GM18861 (cell line): Measurements from ENCODE around the gene PDE3B.
"Not testable (repeated sequence)": the region's sequence is repeated elsewhere in the genome, so short reads cannot be mapped to it uniquely, and the experiment has no call there.

ENCODE experiments used
- ATAC-seq: cut with Tn5 transposase; IDR thresholded peaks from one replicate; pipeline ENCODE4 v1.9.1; 2021; ENCODE audit not compliant: unreplicated experiment

PDE3B gene

GRCh38 chr11:14673824-14674405, 30.3 kb downstream of the PDE3B start:
- no peak for ATAC-seq

GRCh38 chr11:14676068-14676467, 32.5 kb downstream of the PDE3B start:
- ATAC-seq, result no peak

- no peak for ATAC-seq
Observed at GRCh38 chr11:14677146-14677545, 33.5 kb downstream of the PDE3B start.

GRCh38 chr11:14678350-14678749, 34.7 kb downstream of the PDE3B start:
- ATAC-seq, result no peak

- no peak for ATAC-seq
Observed at GRCh38 chr11:14679662-14680061, 36.1 kb downstream of the PDE3B start.

GRCh38 chr11:14684234-14684915, 40.8 kb downstream of the PDE3B start:
- not testable (repeated sequence) for ATAC-seq

GRCh38 chr11:14687456-14687855, 43.9 kb downstream of the PDE3B start:
- no peak for ATAC-seq

GRCh38 chr11:14687943-14688627, 44.5 kb downstream of the PDE3B start:
- no peak for ATAC-seq

GRCh38 chr11:14695656-14696055, 52.1 kb downstream of the PDE3B start:
- not testable (repeated sequence) for ATAC-seq

- no peak for ATAC-seq
Observed at GRCh38 chr11:14698771-14699170, 55.2 kb downstream of the PDE3B start.

- ATAC-seq, result no peak
Observed at GRCh38 chr11:14700593-14700992, 57.0 kb downstream of the PDE3B start.

- ATAC-seq, result no peak
Observed at GRCh38 chr11:14702760-14703159, 59.2 kb downstream of the PDE3B start.

- no peak for ATAC-seq
Observed at GRCh38 chr11:14703731-14704130, 60.1 kb downstream of the PDE3B start.

GRCh38 chr11:14705067-14705466, 61.5 kb downstream of the PDE3B start:
- no peak for ATAC-seq

GRCh38 chr11:14713496-14714244, 70.1 kb downstream of the PDE3B start:
- no peak for ATAC-seq

- ATAC-seq, result not testable (repeated sequence)
Observed at GRCh38 chr11:14715669-14716068, 72.1 kb downstream of the PDE3B start.

GRCh38 chr11:14722496-14722895, 78.9 kb downstream of the PDE3B start:
- ATAC-seq, result no peak

GRCh38 chr11:14725150-14725549, 81.5 kb downstream of the PDE3B start:
- no peak for ATAC-seq

GRCh38 chr11:14727215-14727614, 83.6 kb downstream of the PDE3B start:
- ATAC-seq, result no peak

- ATAC-seq, result no peak
Observed at GRCh38 chr11:14727746-14728145, 84.1 kb downstream of the PDE3B start.

- ATAC-seq, result not testable (repeated sequence)
Observed at GRCh38 chr11:14740539-14740938, 96.9 kb downstream of the PDE3B start.

- ATAC-seq, result no peak
Observed at GRCh38 chr11:14741195-14741594, 97.6 kb downstream of the PDE3B start.
